ENCODE measurements around the gene ERCC3. TPM values are rescaled to one million over a fixed set of nuclear protein-coding genes. Genes with fewer than 3 reads are reported as not detected.
"Not testable (repeated sequence)": the region's sequence is repeated elsewhere in the genome, so short reads cannot be mapped to it uniquely, and the experiment has no call there.

ERCC3 gene
- polyA plus RNA-seq, 1 experiment = 48.5 TPM

DNA sequence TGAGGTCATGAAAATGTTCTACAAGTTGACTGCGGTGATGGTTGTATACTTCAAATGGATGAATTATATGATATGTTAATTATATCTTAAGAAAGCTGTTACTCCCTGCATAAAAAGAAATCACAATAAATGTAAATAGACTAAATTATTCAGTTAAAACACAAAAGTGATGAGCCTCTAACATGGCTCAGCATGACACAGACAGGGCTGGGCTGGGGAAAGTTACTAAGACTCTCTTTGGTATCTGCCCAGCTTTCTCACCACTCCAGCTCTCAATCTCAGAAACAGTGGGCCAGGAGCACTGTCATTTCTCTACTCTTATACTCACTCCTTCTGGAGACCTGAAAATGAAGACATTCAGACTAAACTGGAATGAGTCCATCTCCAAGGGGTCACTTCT, 77.4 kb downstream of the ERCC3 start:
- Histone ChIP-seq H3K4me3 (ENCODE audit: low read depth, low read length) (no peak overlapping the region), H3K36me3 (ENCODE audit: control insufficient read depth, insufficient read depth, low read length) (no peaks in the 10 kb centered on the region), H3K27me3 (ENCODE audit: control insufficient read depth, insufficient read depth, low read length) (peaks cover 15% of the 10 kb centered on the region)
- no peak for TF ChIP-seq CTCF (IDR thresholded peaks at IDR 0.05; ENCODE audit: insufficient read depth, low read depth, low read length)
- DNase-seq (ENCODE audit: low read depth) = no peak
- ChIA-PET POLR2A (no interaction called here), CTCF (interaction anchor here (0.6 to 1.3 kb wide), 2 partner anchors 15 to 266 kb away, joined by 3 to 4 read pairs; no protein-coding TSS in a partner anchor)

- no peak for DNase-seq (ENCODE audit: low read depth)
- CTCF ChIA-PET = interaction anchor here (0.6 to 1.3 kb wide), 2 partner anchors 15 to 265 kb away, joined by 3 to 4 read pairs; no protein-coding TSS in a partner anchor
- no peak overlapping the region for H3K4me3 ChIP-seq (ENCODE audit: low read depth, low read length)
- POLR2A ChIA-PET = no interaction called here
- H3K36me3 ChIP-seq (ENCODE audit: control insufficient read depth, insufficient read depth, low read length) = no peaks in the 10 kb centered on the region
- TF ChIP-seq CTCF (IDR thresholded peaks at IDR 0.05; ENCODE audit: insufficient read depth, low read depth, low read length) = no peak
- H3K27me3 ChIP-seq (ENCODE audit: control insufficient read depth, insufficient read depth, low read length) = peaks cover 15% of the 10 kb centered on the region
Measured at GRCh38 chr2:127216095-127216494, 77.8 kb downstream of the ERCC3 start.

DNA sequence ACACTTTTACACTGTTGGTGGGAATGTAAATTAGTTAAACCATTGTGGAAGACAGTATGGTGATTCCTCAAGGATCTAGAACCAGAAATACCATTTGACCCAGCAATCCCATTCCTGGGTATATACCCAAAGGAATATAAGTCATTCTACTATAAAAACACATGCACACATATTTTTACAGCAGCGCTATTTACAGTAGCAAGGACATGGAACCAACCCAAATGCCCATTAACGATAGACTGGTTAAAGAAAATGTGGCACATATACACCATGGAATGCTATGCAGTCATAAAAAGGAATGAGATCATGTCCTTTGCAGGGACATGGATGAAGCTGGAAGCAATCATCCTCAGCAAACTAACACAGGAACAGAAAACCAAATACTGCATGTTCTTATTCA, 79.7 kb downstream of the ERCC3 start:
- DNase-seq (ENCODE audit: low read depth); POLR2A ChIA-PET; H3K36me3 ChIP-seq (ENCODE audit: control insufficient read depth, insufficient read depth, low read length); H3K4me3 ChIP-seq (ENCODE audit: low read depth, low read length); CTCF ChIA-PET; H3K27me3 ChIP-seq (ENCODE audit: control insufficient read depth, insufficient read depth, low read length): not testable (repeated sequence)

GRCh38 chr2:127208313-127208712, 85.6 kb downstream of the ERCC3 start:
- Histone ChIP-seq H3K27me3 (ENCODE audit: control insufficient read depth, insufficient read depth, low read length) (0 out of 2 replicates have a peak, but pooled peaks cover 3% of the 10 kb centered on the region), H3K36me3 (ENCODE audit: control insufficient read depth, insufficient read depth, low read length) (no peaks in the 10 kb centered on the region), H3K4me3 (ENCODE audit: low read depth, low read length) (no peak overlapping the region)
- POLR2A ChIA-PET = no interaction called here
- no peak for TF ChIP-seq CTCF (IDR thresholded peaks at IDR 0.05; ENCODE audit: insufficient read depth, low read depth, low read length)
- DNase-seq (ENCODE audit: low read depth) = no peak
- CTCF ChIA-PET = no interaction called here

Small RNA genes lying within 50 kb of the gene (small RNA-seq; reads per million reads assigned to genes)
- not detected for gene RNU6-1147P (ENCODE audit: insufficient read length, low read depth, low replicate concordance)

Other genes starting within 250 kb of the ERCC3 start
- gene BIN1, start 187.0 kb downstream of the ERCC3 start, polyA plus RNA-seq (2011; rRNA removed) = 27.7 and 37.6 TPM in 2 replicates
- gene CYP27C1, start 73.8 kb downstream of the ERCC3 start, polyA plus RNA-seq (2011; rRNA removed) = 0.13 and 0.28 TPM in 2 replicates
- gene MAP3K2, start 93.8 kb upstream of the ERCC3 start, polyA plus RNA-seq (2011; rRNA removed) = 10.9 and 18.6 TPM in 2 replicates
- gene PROC, start 124.3 kb upstream of the ERCC3 start, polyA plus RNA-seq (2011; rRNA removed) = 0.11 TPM in 1 of 2 replicates, not detected in the other
- 23.9 and 33.8 TPM in 2 replicates for gene IWS1, start 232.3 kb upstream of the ERCC3 start, polyA plus RNA-seq (2011; rRNA removed)
- gene MYO7B, start 241.5 kb upstream of the ERCC3 start, polyA plus RNA-seq (2011; rRNA removed) = 0.07 and 0.36 TPM in 2 replicates